DOHH2 (cell line): ENCODE data around the gene GALNT2.

Experiments used
- CTCF ChIP-seq: fragments of 200-600 bp; sonication (generic); IDR thresholded peaks from one replicate; pipeline ENCODE4 v1.5.1; 2014; ENCODE audit warnings: antibody characterized with exemption, mild to moderate bottlenecking, low read depth, low read length; ENCODE audit not compliant: poor library complexity, severe bottlenecking
- EZH2phosphoT487 ChIP-seq: fragments of 200-600 bp; sonication (generic); IDR thresholded peaks from 2 replicates; pipeline ENCODE4 v1.6.1; 2017; ENCODE audit warnings: borderline replicate concordance, mild to moderate bottlenecking, antibody characterized with exemption, low read length, moderate library complexity, mixed read lengths

- TF ChIP-seq CTCF (no peak), EZH2phosphoT487 (no peak)
Measured at GRCh38 chr1:230145953-230146476, 79.0 kb downstream of the GALNT2 start.
